ENCODE measurements around the gene ZSCAN22. TPM values are rescaled to one million over a fixed set of nuclear protein-coding genes. Genes with fewer than 3 reads are reported as not detected.

Gene ZSCAN22
- total RNA-seq, 1 donor from 2014 or later = 3.9 TPM

GRCh38 chr19:58355215-58355796, 28.5 kb downstream of the ZSCAN22 start:
- H3K4me1 ChIP-seq = peaks cover 32% of the 10 kb centered on the region
- no peak overlapping the region for H3K27ac ChIP-seq
- H3K27me3 ChIP-seq = no peaks in the 10 kb centered on the region
- no peak for DNase-seq (ENCODE audit: extremely low spot score in 2 of 2)
- no peaks in the 10 kb centered on the region for H3K9me3 ChIP-seq
- no peaks in the 10 kb centered on the region for H3K36me3 ChIP-seq
- intact Hi-C loops (cut with DNase I) = no loop called here
- TF ChIP-seq, protein P1, sequence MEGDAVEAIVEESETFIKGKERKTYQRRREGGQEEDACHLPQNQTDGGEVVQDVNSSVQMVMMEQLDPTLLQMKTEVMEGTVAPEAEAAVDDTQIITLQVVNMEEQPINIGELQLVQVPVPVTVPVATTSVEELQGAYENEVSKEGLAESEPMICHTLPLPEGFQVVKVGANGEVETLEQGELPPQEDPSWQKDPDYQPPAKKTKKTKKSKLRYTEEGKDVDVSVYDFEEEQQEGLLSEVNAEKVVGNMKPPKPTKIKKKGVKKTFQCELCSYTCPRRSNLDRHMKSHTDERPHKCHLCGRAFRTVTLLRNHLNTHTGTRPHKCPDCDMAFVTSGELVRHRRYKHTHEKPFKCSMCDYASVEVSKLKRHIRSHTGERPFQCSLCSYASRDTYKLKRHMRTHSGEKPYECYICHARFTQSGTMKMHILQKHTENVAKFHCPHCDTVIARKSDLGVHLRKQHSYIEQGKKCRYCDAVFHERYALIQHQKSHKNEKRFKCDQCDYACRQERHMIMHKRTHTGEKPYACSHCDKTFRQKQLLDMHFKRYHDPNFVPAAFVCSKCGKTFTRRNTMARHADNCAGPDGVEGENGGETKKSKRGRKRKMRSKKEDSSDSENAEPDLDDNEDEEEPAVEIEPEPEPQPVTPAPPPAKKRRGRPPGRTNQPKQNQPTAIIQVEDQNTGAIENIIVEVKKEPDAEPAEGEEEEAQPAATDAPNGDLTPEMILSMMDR (IDR thresholded peaks at IDR 0.05) = no peak
- TF ChIP-seq POLR2AphosphoS5 (IDR thresholded peaks at IDR 0.05; ENCODE audit: insufficient read depth in 1 of 2, low read depth in 1 of 2) (no peak), POLR2A (IDR thresholded peaks at IDR 0.05) (no peak)
- H3K4me3 ChIP-seq = peak overlapping the region in 1 of 2 donors; percentile 41

- TF ChIP-seq POLR2A (IDR thresholded peaks at IDR 0.05) = no peak
- TF ChIP-seq, protein P1 (IDR thresholded peaks at IDR 0.05) = no peak
- TF ChIP-seq POLR2AphosphoS5 (IDR thresholded peaks at IDR 0.05; ENCODE audit: insufficient read depth in 1 of 2, low read depth in 1 of 2) = peak in 1 of 2 donors; percentile 32
- Histone ChIP-seq H3K9me3 (no peaks in the 10 kb centered on the region), H3K4me1 (peaks cover 26% of the 10 kb centered on the region), H3K27ac (no peak overlapping the region), H3K4me3 (peak overlapping the region; percentile 41), H3K27me3 (no peaks in the 10 kb centered on the region), H3K36me3 (no peaks in the 10 kb centered on the region)
- DNase-seq (ENCODE audit: extremely low spot score in 2 of 2) = no peak
- intact Hi-C loops (cut with DNase I) = no loop called here
Measured at GRCh38 chr19:58355908-58356765, 29.3 kb downstream of the ZSCAN22 start.

- Histone ChIP-seq H3K27ac (no peak overlapping the region), H3K36me3 (no peaks in the 10 kb centered on the region), H3K9me3 (no peaks in the 10 kb centered on the region), H3K27me3 (no peaks in the 10 kb centered on the region), H3K4me1 (peaks cover 31% of the 10 kb centered on the region), H3K4me3 (peak overlapping the region; percentile 41)
- DNase-seq (ENCODE audit: extremely low spot score in 2 of 2) = no peak
- TF ChIP-seq, protein P1 (IDR thresholded peaks at IDR 0.05) = no peak
- TF ChIP-seq POLR2A (IDR thresholded peaks at IDR 0.05) (no peak), POLR2AphosphoS5 (IDR thresholded peaks at IDR 0.05; ENCODE audit: insufficient read depth in 1 of 2, low read depth in 1 of 2) (no peak)
- intact Hi-C loops (cut with DNase I) = no loop called here
Measured at GRCh38 chr19:58356766-58357480, 30.1 kb downstream of the ZSCAN22 start.

- Histone ChIP-seq H3K9me3 (no peaks in the 10 kb centered on the region), H3K27ac (no peak overlapping the region), H3K27me3 (no peaks in the 10 kb centered on the region), H3K36me3 (no peaks in the 10 kb centered on the region), H3K4me1 (peaks cover 31% of the 10 kb centered on the region), H3K4me3 (peak overlapping the region; percentile 41)
- intact Hi-C loops (cut with DNase I) = no loop called here
- no peak for DNase-seq (ENCODE audit: extremely low spot score in 2 of 2)
- TF ChIP-seq POLR2AphosphoS5 (IDR thresholded peaks at IDR 0.05; ENCODE audit: insufficient read depth in 1 of 2, low read depth in 1 of 2) (no peak), POLR2A (IDR thresholded peaks at IDR 0.05) (no peak)
- TF ChIP-seq, protein P1 (IDR thresholded peaks at IDR 0.05) = no peak
Measured at GRCh38 chr19:58357481-58358145, 30.8 kb downstream of the ZSCAN22 start.

All from vagina (tissue), 2 donors.